HTR-8/SVneo (cell line): ENCODE measurements around the gene PRDM16.

Source experiments
- DNase-seq: peaks from one replicate; pipeline ENCODE4 v3.0.0; 2011; ENCODE audit warnings: low spot score, mixed read lengths; ENCODE audit not compliant: insufficient read length
- FAIRE-seq: peaks from 2 replicates; lab custom pipeline; 2011; peaks lifted over from hg19 to GRCh38; lab: Jason Lieb, UNC

PRDM16 gene

GRCh38 chr1:3386205-3387002 lies 317.4 kb downstream of the PRDM16 start:
- FAIRE-seq (no peak), DNase-seq (no peak)

GRCh38 chr1:3387401-3387800 lies 318.4 kb downstream of the PRDM16 start:
- DNase-seq (no peak), FAIRE-seq (no peak)

DNA sequence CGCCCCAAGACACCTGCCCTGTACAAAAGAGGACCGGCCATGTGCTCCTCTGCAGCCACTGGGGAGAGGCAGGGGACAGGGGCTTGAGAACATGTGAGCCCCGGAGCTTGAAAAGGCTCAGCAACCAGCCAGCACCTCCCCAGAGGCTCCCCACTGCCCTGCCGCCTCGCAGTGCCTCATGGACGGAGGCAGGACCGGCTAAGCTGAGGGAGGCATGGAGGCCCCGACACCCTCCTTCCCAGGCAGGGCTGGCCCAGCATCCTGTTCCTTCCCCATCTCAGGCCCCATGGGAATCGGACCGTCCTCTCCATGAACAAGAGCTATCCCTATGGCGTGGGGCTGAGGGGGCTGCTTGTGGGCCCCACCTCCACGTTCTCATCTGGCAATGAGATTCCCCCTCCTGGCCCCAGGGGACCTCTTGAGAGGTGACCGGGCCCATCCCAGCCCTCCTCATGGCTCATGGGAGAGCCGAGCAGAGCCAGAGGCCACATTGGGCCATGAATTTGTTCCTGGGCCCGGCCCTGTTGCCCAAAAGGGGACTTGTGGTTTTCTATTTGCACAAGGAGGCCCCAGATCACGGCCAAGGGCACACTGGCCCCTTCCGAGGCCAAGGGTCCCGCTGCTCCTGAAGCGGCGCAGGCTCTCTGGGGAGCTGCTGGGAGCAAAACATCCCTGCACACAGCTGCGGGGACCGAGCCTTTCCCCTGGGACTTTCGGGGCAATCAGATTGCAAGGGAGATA lies 320.3 kb downstream of the PRDM16 start:
- DNase-seq (no peak), FAIRE-seq (no peak)

DNA sequence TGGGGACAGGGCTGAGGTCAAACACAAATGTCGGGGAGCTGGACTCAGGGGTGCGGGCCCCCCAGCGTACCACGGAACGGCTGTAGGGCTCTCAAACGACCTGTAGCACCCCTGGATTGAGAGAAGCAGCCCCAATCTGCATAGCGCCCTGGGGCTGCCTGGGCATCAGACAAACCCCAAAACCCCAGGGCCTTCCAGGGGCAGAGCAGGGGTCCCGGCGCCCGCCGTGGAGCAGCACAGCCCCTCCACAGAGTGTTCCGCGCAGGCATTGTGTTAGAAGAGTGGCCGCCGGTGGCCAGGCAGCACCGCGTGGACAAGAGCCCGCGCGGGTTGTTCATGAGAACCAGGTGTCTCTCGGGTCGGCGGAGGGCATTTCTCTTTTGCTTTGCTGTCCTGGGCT lies 321.3 kb downstream of the PRDM16 start:
- FAIRE-seq, result no peak
- DNase-seq, result no peak

DNA sequence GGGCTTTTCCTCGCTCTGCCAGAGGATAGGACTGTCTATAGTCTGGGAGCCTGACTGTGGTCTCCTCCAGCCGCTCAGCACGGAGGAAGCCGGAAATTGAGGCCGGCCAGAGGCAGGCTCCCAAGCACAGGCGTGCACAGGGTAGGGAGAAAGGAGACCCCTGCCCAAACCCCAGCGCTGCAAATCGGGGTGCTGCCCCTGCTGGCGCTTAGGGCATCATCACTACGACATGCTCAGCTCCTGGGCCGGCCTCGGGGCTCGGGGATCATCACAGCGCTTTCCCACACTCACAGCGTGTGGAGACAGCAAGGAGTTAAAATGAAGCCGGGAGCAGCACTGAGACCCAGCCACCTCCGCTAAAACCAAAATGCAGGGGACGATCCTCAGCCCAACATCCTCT lies 322.7 kb downstream of the PRDM16 start:
- DNase-seq, result no peak
- no peak for FAIRE-seq

DNA sequence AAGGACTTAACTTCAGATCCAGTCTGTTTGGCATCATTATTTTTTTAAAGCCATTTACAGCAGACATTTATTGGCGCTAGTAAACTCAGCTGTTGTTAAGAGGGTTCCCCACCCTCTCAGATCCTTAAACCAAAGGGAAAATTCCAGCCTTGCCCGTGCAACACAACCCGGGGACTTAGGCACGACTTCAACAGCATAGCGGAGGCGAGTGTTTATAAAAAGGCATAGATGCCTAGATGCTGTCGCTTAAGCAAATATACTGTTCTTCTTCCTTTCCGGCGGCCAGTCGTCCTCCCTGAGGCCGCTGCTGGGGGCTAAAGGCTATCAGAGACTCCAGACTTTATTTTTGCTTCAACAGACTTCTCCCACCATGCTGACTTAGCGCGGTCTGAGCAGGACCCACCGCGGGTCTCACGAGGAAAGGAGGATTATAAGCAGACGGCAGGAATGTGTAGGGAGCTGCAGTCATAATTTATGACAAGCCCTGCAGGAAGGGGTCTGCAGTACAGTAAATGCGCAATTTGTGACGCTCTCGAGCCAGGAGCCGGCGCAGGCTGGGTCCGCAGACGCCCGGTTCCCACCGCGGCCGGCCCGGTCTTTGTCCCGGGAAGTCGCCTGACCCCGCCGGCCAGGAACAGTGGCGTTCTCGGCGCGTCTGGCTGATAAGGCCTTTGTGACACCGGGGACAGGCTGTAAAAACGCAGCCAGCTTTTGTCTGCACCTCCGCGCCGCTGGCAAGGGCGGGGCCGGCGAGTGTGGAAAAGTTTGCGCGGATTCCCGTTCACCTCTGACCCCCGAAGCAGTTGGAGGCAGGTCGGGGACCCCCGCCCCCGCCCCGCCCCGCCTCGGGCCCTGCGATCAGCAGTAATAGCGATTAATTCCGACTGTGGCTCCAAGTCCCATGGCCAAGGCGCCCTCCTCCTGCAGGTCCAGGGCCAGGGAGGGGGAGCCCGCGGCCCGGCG lies 324.3 kb downstream of the PRDM16 start:
- DNase-seq, result no peak
- FAIRE-seq, result no peak

DNA sequence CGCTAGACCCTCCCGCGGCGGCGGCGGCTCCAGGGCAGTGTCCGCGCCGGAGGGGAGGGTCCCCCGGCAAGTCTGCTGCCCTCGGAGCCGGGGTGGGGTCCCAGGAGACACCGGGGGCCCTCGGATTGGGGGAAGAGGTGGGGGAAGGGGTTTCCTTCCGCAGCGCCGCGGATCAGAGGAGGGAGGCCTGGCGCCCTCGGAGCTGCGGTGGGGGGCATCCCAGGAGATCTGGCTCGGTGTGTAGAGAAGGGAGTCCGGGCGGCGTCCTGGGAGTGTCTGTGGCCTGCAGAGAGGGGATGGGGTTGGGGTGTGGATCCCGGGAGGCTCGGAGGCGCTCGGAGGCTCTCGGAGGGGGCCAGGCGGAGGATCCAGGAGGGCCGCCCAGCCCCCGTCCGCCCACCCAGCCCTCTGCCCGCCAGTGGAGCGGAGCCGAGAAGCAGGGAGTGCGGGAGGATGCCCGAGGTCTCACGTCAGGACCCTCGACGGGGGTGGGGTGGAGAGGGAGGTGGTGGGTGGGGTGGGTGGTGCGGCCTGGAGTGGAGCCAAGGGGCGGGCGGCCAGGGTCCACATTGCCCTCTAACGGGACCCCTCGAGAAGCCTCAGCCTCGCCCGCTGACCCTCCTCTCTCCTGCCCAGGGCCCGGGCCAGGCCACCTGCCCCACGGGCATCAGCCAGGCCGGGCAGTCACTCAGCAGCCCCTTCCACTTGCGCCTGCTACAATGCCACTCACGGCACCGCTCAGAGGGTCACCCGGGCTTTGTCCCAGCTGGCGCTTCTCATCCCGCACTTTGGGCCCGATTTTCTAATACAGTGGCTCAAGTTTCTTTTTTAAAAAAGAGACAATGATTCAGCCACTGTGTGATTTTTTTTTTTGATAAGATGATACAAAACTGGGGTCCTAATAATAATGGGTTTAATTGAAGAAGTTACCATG lies 325.3 kb downstream of the PRDM16 start:
- FAIRE-seq (no peak), DNase-seq (no peak)

DNA sequence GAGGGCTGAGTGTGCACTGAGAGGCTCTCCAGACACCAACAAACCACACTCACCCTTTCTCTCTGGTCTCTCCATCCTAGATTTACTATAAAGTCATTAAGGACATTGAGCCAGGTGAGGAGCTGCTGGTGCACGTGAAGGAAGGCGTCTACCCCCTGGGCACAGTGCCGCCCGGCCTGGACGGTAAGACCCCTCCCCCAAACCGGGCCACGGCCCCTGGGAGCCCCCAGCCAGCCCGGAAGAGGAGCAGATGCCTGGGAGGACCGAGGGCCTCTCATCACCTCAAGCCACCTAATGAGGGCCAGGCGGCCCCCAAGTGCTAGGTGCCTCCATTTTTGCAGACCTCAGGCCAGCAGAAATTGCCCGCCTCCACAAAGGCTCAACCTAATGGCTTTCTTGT lies 327.4 kb downstream of the PRDM16 start:
- FAIRE-seq (no peak), DNase-seq (no peak)

DNA sequence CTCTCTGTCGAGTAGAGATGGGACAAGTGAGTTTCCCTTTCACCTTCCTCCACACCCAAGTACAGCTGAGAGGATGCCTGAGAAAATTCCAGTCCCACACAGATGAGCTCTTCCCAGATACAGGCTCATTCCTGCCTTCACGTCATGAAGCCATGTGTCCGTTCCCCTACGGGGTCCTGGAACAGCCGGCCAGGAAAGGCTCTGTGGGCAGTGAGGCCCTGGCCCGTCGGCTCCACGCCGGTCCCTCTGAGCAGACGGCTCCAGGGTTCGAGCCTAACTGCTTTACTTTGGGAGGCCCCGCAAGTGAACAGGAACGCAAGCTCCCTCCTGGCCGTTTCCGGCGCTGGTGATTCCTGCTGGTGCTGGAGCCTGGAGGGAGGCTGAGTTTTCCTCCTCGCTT lies 328.3 kb downstream of the PRDM16 start:
- no peak for DNase-seq
- FAIRE-seq, result no peak

DNA sequence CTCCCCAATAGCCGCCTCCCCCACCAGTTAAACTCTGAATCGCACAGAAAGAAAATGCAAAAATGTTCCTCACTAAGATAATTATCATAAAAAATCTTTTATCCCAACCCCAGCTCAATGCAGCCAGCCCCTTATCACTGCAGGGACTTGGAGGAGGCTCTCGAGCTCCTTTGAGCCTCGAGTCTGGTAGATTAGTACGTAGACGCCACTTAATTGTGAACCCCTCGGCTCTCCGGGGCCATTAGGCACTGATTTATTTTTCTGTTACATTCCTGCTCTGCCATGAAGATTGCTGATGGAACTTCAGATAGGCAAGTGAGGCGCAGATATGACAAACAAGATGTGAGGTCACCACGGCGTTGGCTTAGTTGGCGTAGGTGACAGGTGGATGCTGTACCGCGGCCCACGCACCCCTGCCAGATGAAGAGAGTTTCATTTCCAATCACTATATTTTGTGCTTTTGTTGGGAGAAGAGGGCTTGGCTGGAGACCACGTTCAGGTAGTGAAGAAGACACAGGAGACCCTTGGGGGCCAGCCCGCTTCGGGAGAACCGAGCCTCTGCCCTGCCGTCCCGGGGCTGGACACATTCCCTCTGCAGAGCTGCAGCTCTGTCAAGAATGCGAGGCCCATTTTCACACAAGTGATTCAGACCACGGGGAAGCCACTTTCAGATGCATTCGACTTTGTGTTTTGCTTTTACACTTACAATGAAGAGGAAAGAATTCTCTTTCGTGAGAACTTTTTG lies 329.6 kb downstream of the PRDM16 start:
- no peak for FAIRE-seq
- DNase-seq, result no peak

DNA sequence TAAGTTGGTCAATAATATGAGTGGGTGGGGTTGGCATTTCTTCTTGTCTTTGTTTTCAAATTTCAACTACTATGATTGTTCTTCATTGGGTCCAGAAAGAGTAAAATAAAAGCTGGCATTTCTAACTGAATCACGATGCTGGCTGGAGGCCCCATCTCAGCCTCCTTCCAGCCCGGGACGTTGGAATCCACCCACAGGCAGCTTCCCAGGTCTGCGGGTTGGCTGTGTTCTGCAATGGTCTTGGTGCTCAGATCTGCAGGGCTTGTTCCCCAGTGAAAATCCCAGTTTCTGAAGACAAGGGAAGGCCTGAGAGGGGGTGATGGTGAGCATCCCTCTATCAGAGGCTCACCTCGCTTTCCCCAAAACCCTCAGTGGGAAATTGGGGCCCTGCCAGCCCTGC lies 330.7 kb downstream of the PRDM16 start:
- no peak for DNase-seq
- no peak for FAIRE-seq

DNA sequence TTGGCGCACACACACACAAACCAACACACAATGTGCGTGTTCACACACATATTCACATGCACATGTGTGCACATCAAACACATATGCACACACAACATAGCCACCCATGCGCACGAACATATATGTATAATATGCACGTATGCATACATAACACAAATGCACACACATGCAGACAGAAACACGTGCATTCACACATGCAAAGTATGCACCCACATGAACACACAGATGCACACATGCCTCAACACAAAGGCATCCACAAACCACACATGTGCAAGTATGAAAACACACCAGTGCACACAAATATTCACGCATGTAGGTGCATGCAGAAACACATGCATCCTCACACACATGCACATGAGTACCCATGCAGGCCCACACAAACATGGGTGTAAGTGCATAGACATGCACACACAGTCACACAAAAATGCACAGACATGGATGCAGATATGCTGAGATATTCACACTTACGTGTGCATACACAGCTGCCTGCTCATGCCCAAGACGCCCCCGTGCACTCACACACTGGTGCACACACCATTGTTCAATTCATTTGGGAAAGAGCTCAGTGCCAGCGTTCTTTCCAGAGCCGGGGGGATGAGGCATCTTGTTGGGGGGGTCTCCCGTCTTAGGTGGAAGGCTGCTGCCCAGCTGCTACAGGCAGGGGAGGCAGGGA lies 332.7 kb downstream of the PRDM16 start:
- DNase-seq, result no peak
- FAIRE-seq, result peak; percentile 72

DNA sequence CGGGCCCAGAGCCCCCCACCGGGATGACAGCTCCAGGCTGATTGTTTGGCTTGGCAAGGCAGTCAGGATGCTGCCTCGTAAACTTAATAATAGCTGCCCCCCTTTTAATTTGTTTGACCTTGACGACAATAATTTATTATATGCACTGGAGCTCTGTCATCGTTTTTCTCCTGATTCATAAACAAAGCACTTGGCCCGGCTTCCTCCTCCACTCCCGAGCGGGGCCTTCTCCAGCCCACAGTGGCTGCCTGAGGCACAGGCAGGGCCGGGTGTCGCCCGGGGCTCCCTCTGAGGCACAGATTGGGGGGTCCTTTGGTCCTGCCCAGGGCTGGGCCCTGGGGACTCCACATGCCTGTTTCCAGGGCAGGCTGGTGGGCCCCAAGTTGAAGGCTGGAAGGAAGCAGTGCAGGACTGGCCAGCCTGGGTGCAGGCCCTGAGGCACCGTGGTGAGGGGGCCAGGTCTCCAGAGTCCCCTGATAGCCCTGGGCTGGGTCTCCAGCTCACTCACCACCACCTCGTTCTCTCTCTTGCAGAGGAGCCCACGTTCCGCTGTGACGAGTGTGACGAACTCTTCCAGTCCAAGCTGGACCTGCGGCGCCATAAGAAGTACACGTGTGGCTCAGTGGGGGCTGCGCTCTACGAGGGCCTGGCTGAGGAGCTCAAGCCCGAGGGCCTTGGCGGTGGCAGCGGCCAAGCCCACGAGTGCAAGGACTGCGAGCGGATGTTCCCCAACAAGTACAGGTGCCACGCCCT lies 333.4 kb downstream of the PRDM16 start:
- DNase-seq (no peak), FAIRE-seq (no peak)

DNA sequence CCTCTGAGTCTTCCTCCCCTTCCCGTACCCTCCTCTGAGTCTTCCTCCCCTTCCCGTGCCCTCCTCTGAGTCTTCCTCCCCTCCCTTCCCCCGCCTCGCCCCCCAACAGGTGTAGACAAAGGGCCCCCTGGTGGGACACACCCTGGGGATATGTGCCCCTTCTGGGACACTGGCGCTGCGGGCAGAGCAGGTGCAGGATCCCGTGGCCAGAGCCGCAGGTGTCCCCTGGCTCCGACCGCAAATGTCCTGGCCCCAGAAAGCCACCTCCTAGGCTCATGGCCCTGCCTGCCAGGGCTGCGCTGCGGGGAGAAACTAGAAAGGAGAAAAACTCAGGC lies 334.0 kb downstream of the PRDM16 start:
- FAIRE-seq (no peak), DNase-seq (no peak)

DNA sequence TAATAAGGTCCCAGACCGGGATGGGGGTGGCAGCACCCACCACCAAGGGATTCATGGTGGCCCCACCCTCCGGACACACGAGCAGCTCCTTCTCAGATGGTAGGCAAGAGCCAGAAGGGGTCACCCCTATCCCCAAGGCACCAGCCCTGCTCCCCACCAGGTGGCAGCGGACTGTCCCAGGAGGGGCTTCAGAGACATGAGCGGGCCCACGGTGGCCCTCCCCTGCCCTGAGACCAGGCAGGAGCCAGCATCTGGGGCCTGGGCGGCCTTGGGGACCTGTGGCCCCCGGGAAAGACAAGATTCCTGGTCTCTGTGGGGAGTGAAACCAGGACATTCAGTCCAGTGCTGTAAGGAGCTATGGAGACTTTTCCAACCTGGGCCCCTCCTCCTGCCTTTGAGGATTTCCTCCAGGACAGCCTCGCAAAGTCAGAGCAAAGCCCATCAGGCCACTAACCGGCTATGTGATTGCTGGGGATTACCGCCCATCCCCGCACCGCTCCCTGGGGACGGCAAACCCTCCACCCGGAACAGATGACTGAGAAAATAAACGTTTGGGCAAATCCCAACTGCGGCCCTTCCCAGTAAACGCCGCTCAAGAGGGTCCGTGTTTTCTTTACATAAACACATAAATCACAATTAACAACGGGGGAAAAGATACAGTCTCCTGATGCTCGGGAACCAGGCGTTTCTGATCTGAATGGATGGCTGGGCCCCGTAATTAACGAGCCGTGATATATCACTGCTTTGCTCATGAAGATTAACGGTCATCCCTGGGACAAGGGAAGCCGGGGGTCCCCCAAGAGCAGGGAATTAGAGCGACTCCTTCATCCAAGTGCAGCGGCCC lies 334.6 kb downstream of the PRDM16 start:
- FAIRE-seq (no peak), DNase-seq (no peak)

DNA sequence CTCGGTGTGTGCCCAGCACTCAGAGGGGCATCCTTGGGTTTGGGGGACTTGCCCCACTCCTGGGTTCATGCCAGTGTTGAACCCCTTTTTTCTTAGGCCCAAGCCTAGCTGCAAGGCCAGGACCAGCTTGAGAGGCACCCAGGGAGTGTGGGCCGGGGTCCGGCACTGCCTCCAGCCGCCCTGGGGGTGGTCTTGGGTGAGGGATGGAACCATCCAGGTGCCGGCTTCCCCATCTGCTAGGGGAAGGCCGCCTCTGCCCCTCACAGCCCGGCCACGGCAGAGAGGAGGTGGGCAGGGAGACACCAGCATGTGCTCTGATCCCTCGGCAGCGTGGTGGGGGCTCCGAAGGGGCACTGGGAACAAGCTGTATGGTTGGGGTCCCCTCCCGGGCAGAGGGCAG lies 335.3 kb downstream of the PRDM16 start:
- no peak for FAIRE-seq

DNA sequence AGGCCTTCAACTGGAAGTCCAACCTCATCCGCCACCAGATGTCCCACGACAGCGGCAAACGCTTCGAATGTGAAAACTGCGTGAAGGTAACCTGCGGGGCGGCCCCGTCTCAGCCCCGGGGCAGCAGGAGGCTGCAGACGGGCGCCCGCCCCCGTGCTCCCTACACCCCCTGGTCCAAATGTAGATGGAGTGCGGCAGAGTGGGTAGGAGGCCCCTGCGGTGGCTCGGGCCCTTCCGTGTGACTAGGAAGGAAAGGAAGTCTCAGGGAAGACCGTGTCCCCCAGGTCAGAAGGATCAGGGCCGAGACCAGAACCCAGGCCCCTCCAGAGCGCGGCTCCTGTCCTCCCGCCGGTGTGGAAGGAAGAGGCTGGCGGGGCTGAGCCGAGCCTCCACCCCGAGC lies 335.8 kb downstream of the PRDM16 start:
- DNase-seq (no peak), FAIRE-seq (no peak)

More for the DNA sequence above, 335.3 kb downstream of the PRDM16 start:
- DNase-seq, result no peak
